Stimulated activated effector memory CD8-positive, alpha-beta T cell treated with anti-CD3 and anti-CD28 coated beads, Interleukin-12 subunit alpha, Interleukin-12 subunit beta, amount 100 ng/mL, for 72 hours (primary cell): ENCODE data around the gene KLK15.

ENCODE experiments used
- ATAC-seq: fragments of 150-1000 bp; cut with Tn5 transposase; 2 replicates; pipeline ENCODE4 v1.10.0; 2021
- DNase-seq, 2 donors: peaks; one replicate each; pipeline ENCODE4 v3.0.0; 2021 to 2022; ENCODE audit warnings: low spot score in 2 of 2
- H3K27ac Mint-ChIP-seq: one replicate; pipeline ENCODE4 v1.8.0; 2022; ENCODE audit warnings: mild to moderate bottlenecking, mixed read lengths
- H3K36me3 Mint-ChIP-seq: one replicate; pipeline ENCODE4 v1.8.0; 2022; ENCODE audit warnings: mild to moderate bottlenecking, mixed read lengths
- H3K4me1 Mint-ChIP-seq: one replicate; pipeline ENCODE4 v1.8.0; 2022; ENCODE audit warnings: mixed read lengths
- H3K4me3 Mint-ChIP-seq: one replicate; pipeline ENCODE4 v1.8.0; 2022; ENCODE audit warnings: mild to moderate bottlenecking, mixed read lengths
- H3K9me3 Mint-ChIP-seq: one replicate; pipeline ENCODE4 v1.8.0; 2022; ENCODE audit warnings: mixed read lengths

The KLK15 gene

GRCh38 chr19:50833802-50834167 lies 411 bp upstream of the KLK15 start:
- H3K4me1 Mint-ChIP-seq = peaks cover 15% of the 10 kb centered on the region
- H3K27ac Mint-ChIP-seq = no peak overlapping the region
- ATAC-seq = no peak
- DNase-seq = no peak
- no peak overlapping the region for H3K4me3 Mint-ChIP-seq
- H3K36me3 Mint-ChIP-seq = no peaks in the 10 kb centered on the region
- no peaks in the 10 kb centered on the region for H3K9me3 Mint-ChIP-seq

- Mint-ChIP-seq H3K4me1 (peaks cover 15% of the 10 kb centered on the region), H3K4me3 (no peak overlapping the region), H3K27ac (peak overlapping the region; percentile 76), H3K9me3 (no peaks in the 10 kb centered on the region), H3K36me3 (no peaks in the 10 kb centered on the region)
- no peak for DNase-seq
- ATAC-seq = no peak
These were observed 708 bp downstream of the KLK15 start for GRCh38 chr19:50832666-50833065.

- peaks cover under 1% of the 10 kb centered on the region for H3K4me1 Mint-ChIP-seq
- ATAC-seq (no peak), DNase-seq (no peak)
- H3K9me3 Mint-ChIP-seq = no peaks in the 10 kb centered on the region
- H3K36me3 Mint-ChIP-seq = no peaks in the 10 kb centered on the region
- no peak overlapping the region for H3K27ac Mint-ChIP-seq
- H3K4me3 Mint-ChIP-seq = no peak overlapping the region
These were observed 2.4 kb downstream of the KLK15 start for GRCh38 chr19:50831026-50831396.

- Mint-ChIP-seq H3K27ac (no peak overlapping the region), H3K36me3 (no peaks in the 10 kb centered on the region), H3K9me3 (no peaks in the 10 kb centered on the region), H3K4me3 (no peak overlapping the region), H3K4me1 (no peaks in the 10 kb centered on the region)
- ATAC-seq = peak; percentile 33
- DNase-seq = no peak
These were observed 2.9 kb downstream of the KLK15 start for GRCh38 chr19:50830266-50831025.

GRCh38 chr19:50829801-50830200 lies 3.6 kb downstream of the KLK15 start:
- DNase-seq = no peak
- no peak overlapping the region for H3K4me3 Mint-ChIP-seq
- H3K27ac Mint-ChIP-seq = no peak overlapping the region
- no peak for ATAC-seq
- H3K9me3 Mint-ChIP-seq = no peaks in the 10 kb centered on the region
- H3K36me3 Mint-ChIP-seq = no peaks in the 10 kb centered on the region
- no peaks in the 10 kb centered on the region for H3K4me1 Mint-ChIP-seq

GRCh38 chr19:50827476-50827875 lies 5.9 kb downstream of the KLK15 start:
- no peak overlapping the region for H3K27ac Mint-ChIP-seq
- no peak overlapping the region for H3K4me3 Mint-ChIP-seq
- DNase-seq (no peak), ATAC-seq (no peak)
- H3K9me3 Mint-ChIP-seq = no peaks in the 10 kb centered on the region
- no peaks in the 10 kb centered on the region for H3K36me3 Mint-ChIP-seq
- H3K4me1 Mint-ChIP-seq = no peaks in the 10 kb centered on the region

- H3K4me3 Mint-ChIP-seq = no peak overlapping the region
- DNase-seq = no peak
- H3K9me3 Mint-ChIP-seq = no peaks in the 10 kb centered on the region
- no peak overlapping the region for H3K27ac Mint-ChIP-seq
- no peaks in the 10 kb centered on the region for H3K4me1 Mint-ChIP-seq
- H3K36me3 Mint-ChIP-seq = no peaks in the 10 kb centered on the region
- ATAC-seq = no peak
These were observed 6.7 kb downstream of the KLK15 start for GRCh38 chr19:50826492-50827240.

- Mint-ChIP-seq H3K36me3 (no peaks in the 10 kb centered on the region), H3K9me3 (no peaks in the 10 kb centered on the region)
- ATAC-seq = no peak
These were observed 9.9 kb downstream of the KLK15 start, which contains the start of gene KLK1 for GRCh38 chr19:50823389-50824042. Gene KLK1, minus strand, starts transcription at chr19:50823787. Its CDS starts 39 bp downstream, at chr19:50823748.

GRCh38 chr19:50822661-50823208 lies 10.6 kb downstream of the KLK15 start:
- ATAC-seq (no peak), DNase-seq (no peak)
- Mint-ChIP-seq H3K4me3 (no peak overlapping the region), H3K36me3 (no peaks in the 10 kb centered on the region), H3K27ac (no peak overlapping the region), H3K9me3 (no peaks in the 10 kb centered on the region), H3K4me1 (peaks cover 35% of the 10 kb centered on the region)

More at GRCh38 chr19:50823389-50824042, 9.9 kb downstream of the KLK15 start, which contains the start of gene KLK1:
- DNase-seq = no peak
- Mint-ChIP-seq H3K4me3 (no peak within 1 kb of the TSS), H3K27ac (no peak within 1 kb of the TSS), H3K4me1 (peaks cover 27% of the 10 kb centered on the region)

- DNase-seq (no peak), ATAC-seq (no peak)
- no peak overlapping the region for H3K27ac Mint-ChIP-seq
- no peaks in the 10 kb centered on the region for H3K9me3 Mint-ChIP-seq
- peaks cover 46% of the 10 kb centered on the region for H3K4me1 Mint-ChIP-seq
- H3K36me3 Mint-ChIP-seq = no peaks in the 10 kb centered on the region
- H3K4me3 Mint-ChIP-seq = no peak overlapping the region
These were observed 11.8 kb downstream of the KLK15 start for GRCh38 chr19:50821622-50822021.

- H3K27ac Mint-ChIP-seq = no peak overlapping the region
- ATAC-seq (no peak), DNase-seq (no peak)
- no peaks in the 10 kb centered on the region for H3K9me3 Mint-ChIP-seq
- peaks cover 50% of the 10 kb centered on the region for H3K4me1 Mint-ChIP-seq
- no peaks in the 10 kb centered on the region for H3K36me3 Mint-ChIP-seq
- H3K4me3 Mint-ChIP-seq = peak overlapping the region; percentile 39
These were observed 12.1 kb downstream of the KLK15 start for GRCh38 chr19:50821248-50821612.

GRCh38 chr19:50820549-50821247 lies 12.7 kb downstream of the KLK15 start:
- peak overlapping the region; percentile 49 for H3K27ac Mint-ChIP-seq
- DNase-seq = no peak
- ATAC-seq = no peak
- peaks cover 53% of the 10 kb centered on the region for H3K4me1 Mint-ChIP-seq
- no peaks in the 10 kb centered on the region for H3K36me3 Mint-ChIP-seq
- peak overlapping the region; percentile 39 for H3K4me3 Mint-ChIP-seq
- H3K9me3 Mint-ChIP-seq = no peaks in the 10 kb centered on the region

GRCh38 chr19:50820086-50820485 lies 13.3 kb downstream of the KLK15 start:
- Mint-ChIP-seq H3K36me3 (no peaks in the 10 kb centered on the region), H3K4me3 (peak overlapping the region; percentile 39), H3K4me1 (peaks cover 53% of the 10 kb centered on the region), H3K27ac (peak overlapping the region; percentile 49), H3K9me3 (no peaks in the 10 kb centered on the region)
- no peak for DNase-seq
- no peak for ATAC-seq

GRCh38 chr19:50819636-50820035 lies 13.7 kb downstream of the KLK15 start:
- peaks cover 53% of the 10 kb centered on the region for H3K4me1 Mint-ChIP-seq
- ATAC-seq = no peak

More at GRCh38 chr19:50819636-50820035, 13.7 kb downstream of the KLK15 start:
- Mint-ChIP-seq H3K9me3 (no peaks in the 10 kb centered on the region), H3K4me3 (peak overlapping the region; percentile 70), H3K27ac (peak overlapping the region; percentile 49), H3K36me3 (no peaks in the 10 kb centered on the region)
- DNase-seq = no peak
